Brain pericyte (primary cell): ENCODE results near the gene CCDC33.
"Not testable (repeated sequence)": the region's sequence is repeated elsewhere in the genome, so short reads cannot be mapped to it uniquely, and the experiment has no call there.

Experiments
- DNase-seq: peaks from one replicate; pipeline ENCODE4 v3.0.0-alpha.2; 2012; ENCODE audit warnings: low read depth, low spot score

The CCDC33 gene

DNA sequence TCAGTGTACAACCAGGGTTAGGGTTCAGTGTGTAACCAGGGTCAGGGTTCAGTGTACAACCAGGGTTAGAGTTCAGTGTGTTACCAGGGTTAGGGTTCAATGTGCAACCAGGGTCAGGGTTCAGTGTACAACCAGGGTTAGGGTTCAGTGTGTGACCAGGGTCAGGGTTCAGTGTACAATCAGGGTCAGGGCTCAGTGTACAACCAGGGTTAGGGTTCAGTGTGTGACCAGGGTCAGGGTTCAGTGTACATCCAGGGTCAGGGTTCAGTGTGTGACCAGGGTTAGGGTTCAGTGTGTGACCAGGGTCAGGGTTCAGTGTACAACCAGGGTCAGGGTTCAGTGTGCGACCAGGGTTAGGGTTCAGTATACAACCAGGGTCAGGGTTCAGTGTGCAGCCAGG lies 98.0 kb downstream of the CCDC33 start:
- DNase-seq, result no peak

DNA sequence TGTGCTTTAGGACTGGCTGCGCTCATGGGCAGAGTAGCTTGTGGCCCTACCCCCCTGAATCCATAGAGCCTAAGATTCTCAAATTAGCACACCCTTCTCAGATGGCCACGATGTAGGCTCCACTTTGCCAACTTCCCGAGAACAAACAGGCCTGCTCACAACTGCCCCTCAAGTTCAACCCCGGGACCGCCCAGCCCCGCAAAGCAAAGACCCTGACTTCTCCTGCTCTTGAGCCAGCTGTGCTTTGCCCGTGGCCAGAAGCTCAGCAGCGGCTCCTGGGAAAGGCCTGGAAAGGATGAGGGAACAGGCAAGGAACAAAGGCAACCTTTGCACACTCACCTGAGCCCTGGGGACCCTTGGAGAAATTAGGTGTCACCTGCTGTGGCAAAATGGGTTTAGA lies 99.3 kb downstream of the CCDC33 start:
- no peak for DNase-seq

DNA sequence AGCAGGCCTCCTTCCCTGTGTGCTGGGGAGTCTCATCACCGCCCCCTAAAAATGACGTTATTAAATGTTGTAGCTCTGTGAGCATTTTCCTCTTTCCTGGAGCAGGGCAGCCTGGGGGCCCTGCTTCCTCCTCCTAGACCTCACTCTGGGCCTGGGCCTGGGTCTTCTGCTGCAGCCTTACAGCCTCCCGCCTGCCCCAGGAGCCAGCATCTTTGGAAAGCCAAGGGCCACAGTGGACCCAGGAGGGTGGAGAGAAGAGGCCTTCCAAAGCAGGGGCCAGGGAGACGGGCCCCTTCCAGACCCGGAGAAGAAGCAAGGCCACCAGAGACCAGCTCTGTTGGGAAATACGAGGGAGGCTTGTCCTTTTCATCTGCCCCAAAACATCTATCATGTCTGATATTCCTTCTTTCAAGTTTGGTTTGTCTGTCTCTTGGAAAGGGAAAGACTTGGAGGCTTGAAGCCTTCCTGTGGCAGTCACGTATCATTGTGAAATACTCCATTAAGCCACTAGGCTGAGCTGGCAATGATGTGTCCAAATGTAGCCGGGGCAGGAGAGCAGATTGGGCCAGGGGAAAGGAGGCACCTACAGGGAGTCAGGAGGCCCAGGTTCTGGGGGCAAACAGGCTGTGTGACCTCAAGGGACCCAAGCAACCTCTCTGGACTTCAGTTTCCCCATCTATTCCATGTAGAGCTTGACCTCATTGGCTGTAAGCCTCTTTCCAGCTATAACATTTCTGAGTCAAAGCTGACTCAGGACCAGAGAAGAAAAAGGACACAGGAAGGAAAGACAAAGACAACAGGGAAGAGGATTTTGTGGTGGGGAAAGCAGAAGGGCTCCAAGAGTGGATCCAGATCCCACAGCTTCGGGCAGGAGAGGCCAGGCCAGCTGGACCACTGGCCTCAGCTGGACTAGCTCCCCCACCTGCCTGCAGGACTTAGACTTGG lies 100.2 kb downstream of the CCDC33 start:
- DNase-seq, result no peak

DNA sequence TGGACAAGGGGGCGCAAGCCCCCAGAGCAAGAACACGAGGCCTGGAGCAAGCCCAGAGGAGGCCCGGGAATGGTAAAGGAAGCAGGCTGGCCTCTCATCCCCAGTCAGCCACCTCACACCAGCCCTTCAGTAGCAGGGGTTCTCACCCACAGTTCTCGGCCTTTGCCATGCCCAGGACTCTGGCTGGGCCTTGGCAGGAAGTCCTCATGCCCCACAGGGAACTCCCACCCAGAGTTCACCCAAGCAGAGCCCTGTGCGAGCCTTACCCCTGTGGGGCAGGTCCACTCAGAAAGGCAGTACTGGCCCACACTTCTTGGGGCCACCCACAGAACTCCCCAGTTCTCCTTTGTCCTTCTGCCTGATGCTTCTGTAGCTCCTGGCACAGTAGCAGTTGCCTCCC lies 101.0 kb downstream of the CCDC33 start:
- DNase-seq, result no peak

DNA sequence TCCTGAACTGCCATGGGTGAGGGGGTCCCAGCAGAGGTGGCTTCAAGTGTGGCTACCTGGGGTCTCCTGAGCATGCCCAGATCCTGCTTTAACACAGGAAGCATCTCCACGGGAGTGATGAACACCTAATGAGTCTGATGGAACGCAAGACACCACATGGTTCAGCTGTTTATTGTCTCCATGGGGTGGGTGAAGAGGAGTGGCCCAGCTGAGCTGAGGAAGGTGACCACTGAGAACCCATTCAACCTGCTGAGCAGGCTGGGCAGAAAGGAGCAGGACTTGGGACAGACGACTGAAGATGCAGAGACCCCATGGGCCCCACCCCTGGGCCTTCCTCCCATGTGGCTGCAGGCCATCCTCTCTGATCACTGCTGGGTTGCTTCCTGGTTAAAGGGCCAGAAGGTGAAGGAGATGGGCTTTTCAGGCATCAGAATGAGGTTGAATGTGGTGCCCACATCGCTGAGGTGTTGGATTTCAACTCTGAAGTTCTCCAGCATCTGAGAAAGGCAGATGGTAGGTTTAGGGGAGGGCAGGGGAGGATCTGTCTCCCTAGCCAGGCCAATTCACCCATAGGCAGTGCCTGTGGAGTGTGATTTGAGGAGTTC lies 101.6 kb downstream of the CCDC33 start:
- DNase-seq, result no peak

DNA sequence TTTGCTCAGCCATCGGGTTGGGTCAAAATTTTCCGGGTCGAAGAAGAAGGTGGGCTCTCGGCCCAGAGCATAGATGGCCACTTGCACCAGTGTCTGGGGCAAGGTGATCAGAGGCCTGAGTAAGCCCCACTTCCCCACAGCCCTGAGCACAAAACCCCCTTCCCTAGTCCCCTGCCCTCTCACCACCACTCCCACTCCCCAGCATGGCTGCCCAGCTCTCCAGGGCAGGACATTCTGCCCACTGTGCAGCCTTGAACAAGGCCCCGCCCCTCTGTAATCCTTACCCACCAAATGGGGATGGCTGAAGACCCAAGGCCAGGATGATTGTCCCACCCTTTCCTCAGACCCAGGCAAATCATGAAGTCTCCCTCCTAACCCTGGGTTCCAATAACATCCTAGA lies 102.5 kb downstream of the CCDC33 start:
- DNase-seq, result no peak

DNA sequence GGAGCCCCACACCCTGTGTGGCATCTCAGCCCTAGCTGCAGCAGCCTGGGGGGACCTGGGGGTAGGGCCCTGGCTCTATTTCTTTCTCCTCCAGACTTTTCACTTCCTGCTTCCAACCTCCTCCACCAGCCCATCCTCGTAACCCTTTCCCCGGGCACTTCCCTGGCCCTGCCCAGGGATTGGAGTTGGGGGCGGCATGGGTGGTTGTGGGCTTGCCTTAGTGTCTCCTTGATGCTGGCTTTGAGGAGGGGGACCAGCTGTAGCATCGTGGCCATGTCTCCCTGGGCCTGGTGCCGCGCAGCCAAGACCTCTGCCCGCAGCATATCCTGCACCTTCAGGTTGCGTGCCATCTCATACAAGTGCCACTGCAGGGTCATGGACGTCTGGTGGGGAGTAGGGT lies 103.2 kb downstream of the CCDC33 start:
- no peak for DNase-seq

DNA sequence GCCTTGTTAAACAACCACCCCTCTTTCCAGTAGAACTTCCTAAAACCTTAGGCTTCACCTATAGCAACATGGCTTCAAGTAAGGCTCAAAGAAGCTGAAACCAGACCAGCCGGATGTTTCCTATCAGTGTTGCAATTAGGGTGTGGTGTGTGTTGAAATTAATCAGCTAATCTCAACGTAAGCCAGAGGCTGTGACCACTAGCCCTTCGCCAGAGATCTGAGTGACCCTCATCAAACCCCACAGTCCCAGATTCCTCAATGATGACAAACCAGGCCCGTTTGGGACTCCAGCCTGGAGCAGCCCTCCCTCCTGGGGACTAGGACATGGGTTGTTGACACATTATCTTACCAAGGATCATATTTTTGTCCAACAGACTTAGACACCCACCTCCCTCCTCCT lies 104.0 kb downstream of the CCDC33 start:
- DNase-seq, result no peak

DNA sequence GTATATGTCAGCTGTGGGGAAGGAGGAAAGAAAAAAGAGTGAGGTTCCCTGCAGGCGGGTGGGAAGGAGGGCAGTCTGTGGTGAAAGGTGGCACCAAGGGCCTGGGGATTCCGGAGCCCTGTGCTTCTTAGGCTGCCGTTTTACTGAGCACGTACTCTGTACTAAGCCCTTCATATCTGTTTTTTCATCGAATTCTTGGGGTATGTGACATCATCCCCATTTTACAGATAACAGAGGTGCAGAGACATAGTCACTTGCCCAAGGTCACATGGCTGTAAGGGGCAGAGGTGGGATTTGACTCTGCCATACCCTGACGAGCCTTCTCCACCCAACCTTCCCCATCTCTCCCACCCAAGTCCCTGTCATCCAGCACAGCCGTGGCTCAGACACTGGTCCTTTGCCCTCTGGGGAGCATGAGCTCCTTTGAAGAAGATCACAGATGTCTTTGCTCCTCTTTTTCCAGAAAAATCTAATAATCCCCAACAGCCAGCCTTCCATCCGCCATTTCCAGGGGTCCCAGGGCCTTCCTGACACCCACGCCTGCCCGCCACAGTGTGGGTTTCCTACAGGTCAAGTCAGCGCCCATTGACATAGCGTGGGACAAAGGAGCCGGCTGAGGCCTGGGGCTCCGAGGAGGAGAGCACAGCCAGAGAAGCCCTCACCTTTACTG lies 107.1 kb downstream of the CCDC33 start:
- no peak for DNase-seq

DNA sequence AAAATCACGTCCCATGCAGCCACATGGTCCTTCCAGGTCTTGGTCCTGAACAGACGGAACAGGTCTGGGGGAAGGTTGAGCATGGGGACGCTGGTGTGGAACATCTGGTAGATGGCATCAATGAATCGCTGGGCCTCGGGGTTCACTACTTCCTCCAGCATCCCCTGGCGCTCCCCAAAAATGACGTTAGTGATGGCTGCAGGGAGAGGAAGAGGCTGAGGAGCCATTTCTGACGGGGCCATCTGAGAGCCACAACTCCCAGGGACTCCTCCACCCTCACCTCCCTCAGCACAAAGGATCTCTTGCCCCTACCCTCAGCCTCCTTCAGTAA lies 107.6 kb downstream of the CCDC33 start:
- no peak for DNase-seq

DNA sequence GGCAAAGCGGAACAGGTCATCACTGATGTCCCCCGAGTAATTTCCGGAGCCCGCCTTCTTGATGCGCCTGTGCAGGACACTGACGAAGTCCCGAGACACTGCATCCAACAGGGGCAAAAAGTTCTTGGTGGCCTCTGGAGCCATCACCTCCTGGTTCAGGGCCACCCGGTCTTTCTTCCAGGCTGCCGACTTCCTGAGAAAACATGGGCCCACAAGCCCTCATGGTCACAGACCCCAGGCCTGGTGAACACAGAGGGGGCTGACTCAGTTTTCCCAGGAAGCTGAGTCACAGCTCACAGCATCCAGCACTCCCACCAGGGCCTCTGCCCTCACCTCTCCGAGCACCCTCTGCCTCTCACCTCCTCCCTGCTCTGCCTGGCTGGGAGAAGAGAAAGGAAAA lies 108.9 kb downstream of the CCDC33 start:
- DNase-seq, result no peak

DNA sequence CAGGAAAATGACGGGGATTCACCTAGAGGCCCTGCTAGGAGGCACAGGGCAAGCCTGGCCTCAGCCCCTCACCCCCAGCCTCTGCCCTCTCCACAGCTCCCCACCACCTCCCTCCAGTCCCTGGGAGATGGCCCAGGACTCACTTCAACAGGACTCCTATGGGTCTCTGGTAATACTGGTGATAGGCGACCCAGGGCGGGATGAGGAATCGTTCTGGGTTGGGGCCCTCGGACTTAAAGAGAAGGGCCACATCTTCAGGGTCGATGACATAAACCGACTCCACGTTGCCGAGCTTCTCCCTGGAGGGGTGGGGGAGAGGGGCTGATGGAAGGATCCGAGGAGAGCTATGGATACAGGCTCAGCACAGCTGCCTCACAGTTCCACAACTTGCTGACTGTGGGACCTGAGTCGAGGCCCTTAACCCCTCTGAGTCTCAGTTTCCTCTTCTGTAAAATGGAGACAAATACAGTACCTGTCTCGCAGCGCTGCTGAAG lies 111.7 kb downstream of the CCDC33 start:
- DNase-seq, result no peak

DNA sequence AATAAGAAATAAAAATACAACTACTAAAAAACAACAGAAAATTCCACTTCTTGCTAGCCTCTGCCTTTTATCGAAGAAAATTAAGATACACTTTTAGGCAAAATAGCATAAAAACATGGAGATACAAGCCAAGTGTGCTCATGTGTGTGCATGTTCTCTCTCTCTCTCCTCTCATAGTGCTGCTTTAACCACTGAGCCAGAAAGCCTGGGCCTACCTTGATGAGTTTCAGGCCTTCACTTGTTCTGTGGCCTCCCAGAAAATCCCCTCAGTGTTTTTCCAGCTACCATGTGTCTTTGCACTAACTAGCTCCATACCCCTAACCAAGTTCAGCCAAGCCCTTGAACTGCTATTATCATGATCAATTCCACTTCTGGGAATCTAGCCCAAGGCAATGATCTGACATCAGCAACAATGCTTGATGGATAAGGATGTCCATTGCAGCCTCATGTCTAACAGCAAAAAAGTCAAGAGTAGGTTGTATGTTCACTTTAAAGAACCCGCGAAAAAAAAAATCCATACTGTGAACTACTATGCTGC lies 113.2 kb downstream of the CCDC33 start:
- no peak for DNase-seq

DNA sequence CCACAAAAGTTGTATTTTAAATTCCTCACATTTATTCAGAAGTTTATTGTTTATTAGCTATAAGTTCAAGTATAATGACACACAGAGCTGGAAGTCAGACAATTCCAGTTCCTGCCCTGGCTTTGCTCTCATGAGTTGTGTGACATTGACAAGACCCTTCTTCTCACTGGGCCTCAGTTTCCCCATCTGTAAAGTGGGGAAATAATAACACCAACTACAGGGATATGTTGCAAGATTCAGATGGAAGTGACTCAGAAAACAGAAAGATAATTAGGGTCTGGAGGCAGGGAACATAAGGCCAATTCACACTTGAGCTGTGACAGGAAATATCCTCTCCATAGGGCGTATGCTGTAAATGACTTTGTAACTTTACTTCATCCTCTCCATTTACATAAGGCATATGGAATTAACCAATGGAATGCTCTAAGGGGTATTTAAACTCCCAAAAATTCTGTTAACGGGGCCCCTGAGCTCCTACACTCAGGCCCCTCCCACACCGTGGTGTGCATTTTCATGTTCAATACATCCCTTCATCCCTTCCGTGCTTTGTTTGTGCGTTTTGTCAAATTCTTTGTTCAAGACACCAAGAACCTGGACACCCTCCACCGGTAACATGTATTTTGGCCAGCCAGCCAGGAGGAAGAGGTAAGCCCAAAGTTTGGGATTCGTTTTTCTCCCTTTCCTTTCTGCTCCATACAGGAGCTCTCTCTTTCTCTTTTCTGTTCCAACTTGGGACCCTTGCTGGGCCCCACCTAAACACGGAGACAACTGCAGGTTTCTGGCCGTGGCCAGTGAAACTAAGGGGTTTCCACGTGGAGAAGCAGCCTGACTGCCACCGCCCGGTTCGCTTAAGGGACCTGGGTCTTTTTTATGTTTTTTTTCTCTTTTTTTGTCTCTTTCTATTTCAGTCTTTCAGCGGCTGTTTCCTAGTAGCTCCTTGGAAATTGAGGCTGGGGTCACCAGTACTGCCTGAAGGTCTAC lies 114.5 kb downstream of the CCDC33 start:
- no peak for DNase-seq

DNA sequence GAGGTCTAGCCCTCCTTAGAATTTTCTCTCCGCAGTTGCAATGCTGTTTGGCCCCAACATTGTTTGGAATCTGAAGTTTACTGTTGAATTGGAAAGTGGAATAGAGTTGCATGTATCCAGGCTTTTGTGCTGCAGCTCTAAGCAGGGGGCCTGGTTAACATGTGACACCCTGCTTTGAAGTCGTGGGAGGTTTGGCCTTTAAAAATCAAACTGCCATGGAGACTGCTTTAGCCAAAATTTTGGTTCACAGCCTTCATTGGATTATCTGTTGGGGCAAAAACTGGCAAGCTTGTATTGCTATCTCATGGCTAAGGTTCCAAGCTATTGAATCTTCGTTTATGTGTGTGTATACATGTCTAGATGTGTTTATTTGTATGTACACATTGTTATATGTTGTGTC lies 115.5 kb downstream of the CCDC33 start:
- no peak for DNase-seq

DNA sequence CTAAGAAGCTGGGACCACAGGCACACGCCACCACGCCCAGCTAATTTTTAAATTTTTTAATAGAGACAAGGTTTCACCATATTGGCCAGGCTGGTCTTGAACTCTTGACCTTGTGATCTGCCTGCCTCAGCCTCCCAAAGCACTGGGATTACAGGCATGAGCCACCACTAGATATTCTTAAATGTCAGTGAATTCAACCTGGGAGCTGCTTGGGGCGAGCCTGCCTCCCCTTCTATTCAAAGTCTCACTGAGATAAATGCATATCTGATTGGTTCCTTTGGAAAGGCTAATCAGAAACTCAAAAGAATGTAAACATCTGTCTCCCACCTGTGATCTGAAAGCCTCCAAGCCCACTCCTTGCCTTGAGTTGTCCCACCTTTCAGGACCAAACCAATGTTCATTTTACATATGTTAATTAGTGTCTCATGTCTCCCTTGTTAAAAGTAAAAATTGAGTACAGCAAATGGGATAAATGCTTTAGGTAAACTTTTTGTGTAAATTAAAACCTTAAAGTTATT lies 116.3 kb downstream of the CCDC33 start:
- no peak for DNase-seq

DNA sequence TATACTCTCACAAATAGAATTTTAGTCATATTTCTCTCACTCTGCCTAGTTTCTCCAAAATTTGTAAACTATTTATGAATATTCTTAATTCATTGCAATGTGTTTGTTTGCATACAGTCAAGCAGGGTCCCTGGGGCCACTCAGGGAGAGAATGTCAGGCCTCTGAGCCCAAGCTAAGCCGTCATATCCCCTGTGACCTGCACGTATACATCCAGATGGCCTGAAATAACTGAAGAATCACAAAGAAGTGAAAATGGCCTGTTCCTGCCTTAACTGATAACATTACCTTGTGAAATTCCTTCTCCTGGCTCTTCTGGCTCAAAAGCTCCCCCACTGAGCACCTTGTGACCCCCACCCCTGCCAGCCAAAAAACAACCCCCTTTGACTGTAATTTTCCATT lies 117.9 kb downstream of the CCDC33 start:
- DNase-seq, result not testable (repeated sequence)

DNA sequence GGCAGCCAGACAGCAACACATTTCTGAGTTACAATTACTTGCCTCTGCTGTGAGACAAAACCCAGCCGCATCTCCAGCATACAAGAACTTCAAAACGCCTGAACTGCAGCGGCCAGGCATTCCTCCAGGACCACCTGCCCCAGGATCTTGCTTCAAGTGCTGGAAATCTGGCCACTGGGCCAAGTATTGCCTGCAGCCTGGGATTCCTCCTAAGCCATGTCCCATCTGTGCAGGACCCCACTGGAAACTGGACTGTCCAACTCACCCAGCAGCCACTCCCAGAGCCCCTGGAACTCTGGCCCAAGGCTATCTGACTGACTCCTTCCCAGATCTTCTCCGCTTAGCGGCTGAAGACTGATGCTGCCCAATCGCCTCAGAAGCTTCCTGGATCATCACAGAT lies 119.9 kb downstream of the CCDC33 start:
- DNase-seq, result not testable (repeated sequence)

DNA sequence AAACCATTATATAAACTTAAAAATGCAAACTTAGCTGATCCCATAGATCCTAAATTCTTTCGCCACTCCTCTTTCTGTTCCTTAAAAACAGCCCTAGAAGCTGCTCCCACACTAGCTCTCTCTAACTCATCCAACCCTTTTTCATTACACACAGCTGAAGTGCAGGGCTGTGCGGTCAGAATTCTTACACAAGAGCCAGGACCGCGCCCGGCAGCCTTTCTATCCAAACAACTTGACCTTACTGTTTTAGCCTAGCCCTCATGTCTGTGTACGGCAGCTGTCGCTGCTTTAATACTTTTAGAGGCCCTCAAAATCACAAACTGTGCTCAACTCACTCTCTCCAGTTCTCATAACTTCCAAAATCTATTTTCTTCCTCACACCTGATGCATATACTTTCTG lies 121.4 kb downstream of the CCDC33 start:
- DNase-seq, result not testable (repeated sequence)

DNA sequence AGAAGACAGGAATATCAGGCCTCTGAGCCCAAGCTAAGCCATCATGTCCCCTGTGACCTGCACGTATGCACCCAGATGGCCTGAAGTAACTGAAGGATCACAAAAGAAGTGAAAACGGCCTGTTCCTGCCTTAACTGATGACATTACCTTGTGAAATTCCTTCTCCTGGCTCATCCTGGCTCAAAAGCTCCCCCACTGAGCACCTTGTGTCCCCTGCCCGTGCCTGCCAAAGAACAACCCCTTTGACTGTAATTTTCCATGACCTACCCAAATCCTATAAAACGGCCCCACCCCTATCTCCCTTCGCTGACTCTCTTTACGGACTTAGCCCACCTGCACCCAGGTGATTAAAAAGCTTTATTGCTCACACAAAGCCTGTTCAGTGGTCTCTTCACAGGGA lies 123.2 kb downstream of the CCDC33 start:
- not testable (repeated sequence) for DNase-seq

DNA sequence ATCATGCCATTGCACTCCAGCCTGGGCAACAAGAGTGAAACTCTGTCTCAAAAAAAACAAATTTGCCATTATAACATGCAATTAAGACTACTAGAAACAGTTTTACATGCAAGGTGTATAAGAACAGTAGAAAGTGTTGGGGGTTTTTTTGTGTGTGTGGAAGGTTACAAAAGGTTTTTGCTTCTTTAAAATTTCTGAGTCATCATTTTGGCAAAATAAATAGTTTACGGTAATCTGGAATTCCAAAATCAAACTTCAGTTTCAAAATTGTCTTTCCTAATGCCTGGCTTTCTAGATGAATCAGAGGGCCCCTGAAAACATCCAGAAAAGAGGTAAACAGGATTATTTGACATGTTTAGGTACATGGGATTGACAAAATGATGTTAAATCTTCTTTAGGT lies 124.7 kb downstream of the CCDC33 start:
- DNase-seq, result not testable (repeated sequence)
